ENCODE data around the gene PACRG. TPM values are rescaled to one million over a fixed set of nuclear protein-coding genes. Genes with fewer than 3 reads are reported as not detected.

The PACRG gene
- total and polyA plus RNA-seq, 4 donors, result 0.47 to 3.8 (median 2.4) TPM

GRCh38 chr6:162777091-162777490, 49.3 kb downstream of the PACRG start (continued):
- TF ChIP-seq, protein P1, sequence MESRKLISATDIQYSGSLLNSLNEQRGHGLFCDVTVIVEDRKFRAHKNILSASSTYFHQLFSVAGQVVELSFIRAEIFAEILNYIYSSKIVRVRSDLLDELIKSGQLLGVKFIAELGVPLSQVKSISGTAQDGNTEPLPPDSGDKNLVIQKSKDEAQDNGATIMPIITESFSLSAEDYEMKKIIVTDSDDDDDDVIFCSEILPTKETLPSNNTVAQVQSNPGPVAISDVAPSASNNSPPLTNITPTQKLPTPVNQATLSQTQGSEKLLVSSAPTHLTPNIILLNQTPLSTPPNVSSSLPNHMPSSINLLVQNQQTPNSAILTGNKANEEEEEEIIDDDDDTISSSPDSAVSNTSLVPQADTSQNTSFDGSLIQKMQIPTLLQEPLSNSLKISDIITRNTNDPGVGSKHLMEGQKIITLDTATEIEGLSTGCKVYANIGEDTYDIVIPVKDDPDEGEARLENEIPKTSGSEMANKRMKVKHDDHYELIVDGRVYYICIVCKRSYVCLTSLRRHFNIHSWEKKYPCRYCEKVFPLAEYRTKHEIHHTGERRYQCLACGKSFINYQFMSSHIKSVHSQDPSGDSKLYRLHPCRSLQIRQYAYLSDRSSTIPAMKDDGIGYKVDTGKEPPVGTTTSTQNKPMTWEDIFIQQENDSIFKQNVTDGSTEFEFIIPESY (IDR thresholded peaks at IDR 0.05), result no peak

DNA sequence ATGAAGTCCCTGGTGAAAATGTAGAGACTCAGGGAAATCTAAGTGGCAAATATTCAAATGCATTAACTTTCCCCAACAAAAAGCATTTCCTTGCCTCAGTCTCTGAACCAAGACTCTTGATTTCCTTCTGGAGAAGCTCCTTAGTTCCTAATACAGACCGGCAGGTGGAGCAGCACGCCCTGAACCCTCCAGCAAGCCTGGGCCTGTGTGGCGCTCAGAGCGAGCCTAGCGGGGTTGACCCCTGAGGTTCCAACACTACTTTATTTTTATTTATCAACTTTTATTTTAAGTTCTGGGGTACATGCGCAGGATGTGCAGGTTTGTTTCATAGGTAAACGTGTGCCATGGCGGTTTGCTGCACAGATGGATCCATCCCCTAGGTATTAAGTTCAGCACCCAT, 50.8 kb downstream of the PACRG start:
- Histone ChIP-seq H3K27me3 (ENCODE audit: control insufficient read depth in 4 of 4, insufficient read depth in 4 of 4, low read length in 3 of 4) (no peaks in the 10 kb centered on the region), H3K4me1 (ENCODE audit: control insufficient read depth in 4 of 4, insufficient read depth in 4 of 4, low read length in 3 of 4) (no peaks in the 10 kb centered on the region), H3K4me3 (ENCODE audit: low read depth in 1 of 3, low read length in 3 of 3) (no peak overlapping the region), H3K9me3 (ENCODE audit: control insufficient read depth in 4 of 4, low read length in 3 of 4) (peaks cover 0 to 7% (median 0%) of the 10 kb centered on the region in 4 donors), H3K27ac (ENCODE audit: low read depth in 1 of 2, low read length in 2 of 2) (no peak overlapping the region), H3K36me3 (ENCODE audit: control insufficient read depth in 4 of 4, insufficient read depth in 3 of 4, low read depth in 1 of 4, low read length in 3 of 4) (no peaks in the 10 kb centered on the region), H3K9ac (ENCODE audit: low read depth in 1 of 2, low read length in 2 of 2) (no peak overlapping the region)
- WGBS, result 98% methylated on average over 8 of the region's 8 CpGs
- no peak for TF ChIP-seq RXRA (IDR thresholded peaks at IDR 0.05)
- TF ChIP-seq FOXA1 (IDR thresholded peaks at IDR 0.05), result no peak
- TF ChIP-seq, protein P2, sequence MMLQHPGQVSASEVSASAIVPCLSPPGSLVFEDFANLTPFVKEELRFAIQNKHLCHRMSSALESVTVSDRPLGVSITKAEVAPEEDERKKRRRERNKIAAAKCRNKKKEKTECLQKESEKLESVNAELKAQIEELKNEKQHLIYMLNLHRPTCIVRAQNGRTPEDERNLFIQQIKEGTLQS (IDR thresholded peaks at IDR 0.05), result no peak
- TF ChIP-seq RAD21 (IDR thresholded peaks at IDR 0.05), result no peak
- no peak for TF ChIP-seq NR2F2 (IDR thresholded peaks at IDR 0.05)
- TF ChIP-seq EGR1 (IDR thresholded peaks at IDR 0.05; ENCODE audit: low read depth in 2 of 2), result no peak
- TF ChIP-seq GABPA (IDR thresholded peaks at IDR 0.05 in 1 of 2, conservative IDR thresholded peaks at IDR 0.05 in 1 of 2), result no peak
- TF ChIP-seq TAF1 (conservative IDR thresholded peaks at IDR 0.05), result no peak
- no peak for TF ChIP-seq MAX (IDR thresholded peaks at IDR 0.05)
- no peak for TF ChIP-seq FOXA2 (IDR thresholded peaks at IDR 0.05)
- TF ChIP-seq HNF4A (conservative IDR thresholded peaks at IDR 0.05), result no peak
- TF ChIP-seq SP1 (IDR thresholded peaks at IDR 0.05), result no peak
- TF ChIP-seq, protein P3, sequence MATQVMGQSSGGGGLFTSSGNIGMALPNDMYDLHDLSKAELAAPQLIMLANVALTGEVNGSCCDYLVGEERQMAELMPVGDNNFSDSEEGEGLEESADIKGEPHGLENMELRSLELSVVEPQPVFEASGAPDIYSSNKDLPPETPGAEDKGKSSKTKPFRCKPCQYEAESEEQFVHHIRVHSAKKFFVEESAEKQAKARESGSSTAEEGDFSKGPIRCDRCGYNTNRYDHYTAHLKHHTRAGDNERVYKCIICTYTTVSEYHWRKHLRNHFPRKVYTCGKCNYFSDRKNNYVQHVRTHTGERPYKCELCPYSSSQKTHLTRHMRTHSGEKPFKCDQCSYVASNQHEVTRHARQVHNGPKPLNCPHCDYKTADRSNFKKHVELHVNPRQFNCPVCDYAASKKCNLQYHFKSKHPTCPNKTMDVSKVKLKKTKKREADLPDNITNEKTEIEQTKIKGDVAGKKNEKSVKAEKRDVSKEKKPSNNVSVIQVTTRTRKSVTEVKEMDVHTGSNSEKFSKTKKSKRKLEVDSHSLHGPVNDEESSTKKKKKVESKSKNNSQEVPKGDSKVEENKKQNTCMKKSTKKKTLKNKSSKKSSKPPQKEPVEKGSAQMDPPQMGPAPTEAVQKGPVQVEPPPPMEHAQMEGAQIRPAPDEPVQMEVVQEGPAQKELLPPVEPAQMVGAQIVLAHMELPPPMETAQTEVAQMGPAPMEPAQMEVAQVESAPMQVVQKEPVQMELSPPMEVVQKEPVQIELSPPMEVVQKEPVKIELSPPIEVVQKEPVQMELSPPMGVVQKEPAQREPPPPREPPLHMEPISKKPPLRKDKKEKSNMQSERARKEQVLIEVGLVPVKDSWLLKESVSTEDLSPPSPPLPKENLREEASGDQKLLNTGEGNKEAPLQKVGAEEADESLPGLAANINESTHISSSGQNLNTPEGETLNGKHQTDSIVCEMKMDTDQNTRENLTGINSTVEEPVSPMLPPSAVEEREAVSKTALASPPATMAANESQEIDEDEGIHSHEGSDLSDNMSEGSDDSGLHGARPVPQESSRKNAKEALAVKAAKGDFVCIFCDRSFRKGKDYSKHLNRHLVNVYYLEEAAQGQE (IDR thresholded peaks at IDR 0.05), result no peak
- TF ChIP-seq YY1 (IDR thresholded peaks at IDR 0.05), result no peak
- TF ChIP-seq, protein P1 (IDR thresholded peaks at IDR 0.05), result no peak
- no peak for TF ChIP-seq CTCF (IDR thresholded peaks at IDR 0.05; ENCODE audit: low read depth, low read length, missing input control)
- TF ChIP-seq HNF4G (IDR thresholded peaks at IDR 0.05), result no peak
- no peak for TF ChIP-seq JUND (IDR thresholded peaks at IDR 0.05)
- no peak for DNase-seq (ENCODE audit: low spot score)
